PFSK-1 (cell line): ENCODE data around the gene C6orf132.

Source experiments
- FOXP2 ChIP-seq: optimal IDR thresholded peaks from 2 replicates; pipeline ENCODE3; 2011; ENCODE audit warnings: borderline replicate concordance, control low read depth, inconsistent platforms; ENCODE audit not compliant: insufficient read depth; ENCODE audit errors: extremely low read length, extremely low read depth
- POLR2AphosphoS5 ChIP-seq: IDR thresholded peaks from 2 replicates; pipeline ENCODE4 v1.6.1; 2012; ENCODE audit warnings: low read depth, mild to moderate bottlenecking, control low read depth, low read length, moderate library complexity
- REST ChIP-seq, 2 experiments: IDR thresholded peaks; 2 replicates each; pipeline versions ENCODE4 v1.6.1 to v1.8.0; 2011 to 2012; ENCODE audit warnings: low read depth in 2 of 2, low read length in 2 of 2, control low read depth in 1 of 2, inconsistent platforms in 1 of 2, mild to moderate bottlenecking in 1 of 2, moderate library complexity in 1 of 2; ENCODE audit not compliant: insufficient read depth in 1 of 2
- SIN3A ChIP-seq: IDR thresholded peaks from 2 replicates; pipeline ENCODE4 v1.6.1; 2012; ENCODE audit warnings: mild to moderate bottlenecking, low read length, moderate library complexity, borderline replicate concordance; ENCODE audit not compliant: insufficient read depth
- TAF1 ChIP-seq: IDR thresholded peaks from 2 replicates; pipeline ENCODE4 v1.6.1; 2012; ENCODE audit warnings: low read length, control low read depth, borderline replicate concordance; ENCODE audit not compliant: insufficient read depth

C6orf132 gene

DNA sequence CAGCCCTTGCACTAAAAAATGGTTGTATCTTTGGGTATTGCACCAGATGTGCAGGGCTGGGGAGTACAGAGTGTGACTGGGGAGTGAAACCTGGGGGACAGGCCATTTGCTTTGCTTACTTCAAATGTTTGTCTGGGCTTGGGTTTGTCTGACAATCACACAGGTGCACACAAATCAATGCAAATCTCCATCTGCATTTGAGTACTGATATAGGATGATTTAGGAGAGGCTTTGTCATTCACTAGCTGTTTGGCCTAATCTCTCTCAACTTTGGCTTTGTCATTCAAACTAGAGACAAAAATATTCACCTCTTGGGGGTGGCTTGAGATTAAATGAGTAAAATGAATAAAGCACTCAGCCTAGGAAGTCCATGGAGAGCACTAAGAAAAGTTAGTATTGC, 34.6 kb upstream of the C6orf132 start:
- TF ChIP-seq SIN3A (no peak), FOXP2 (no peak), REST (IDR thresholded peaks at IDR 0.05; ENCODE audit: insufficient read depth in 1 of 2, low read depth in 2 of 2, low read length in 2 of 2) (no peak), POLR2AphosphoS5 (no peak), TAF1 (no peak)

DNA sequence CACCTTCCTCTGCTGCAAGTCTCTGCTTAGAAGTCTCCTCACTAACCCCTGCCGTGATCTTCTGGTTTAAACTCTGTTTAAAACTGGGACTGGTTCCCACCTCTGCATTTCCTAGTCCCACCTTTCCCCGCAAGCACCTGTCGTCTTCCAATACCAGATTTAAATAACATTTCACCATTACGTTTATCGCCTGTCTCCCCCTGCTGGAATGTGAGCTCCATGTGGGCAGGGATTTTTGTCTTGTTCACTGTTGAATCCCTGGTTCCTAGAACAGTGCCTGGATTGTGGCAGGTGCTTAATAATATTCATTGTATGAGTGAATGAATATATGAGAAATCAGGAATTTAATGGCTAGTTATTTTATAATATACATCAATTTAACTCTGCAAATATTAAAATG, 33.4 kb upstream of the C6orf132 start:
- TF ChIP-seq POLR2AphosphoS5 (no peak), FOXP2 (no peak), REST (IDR thresholded peaks at IDR 0.05; ENCODE audit: insufficient read depth in 1 of 2, low read depth in 2 of 2, low read length in 2 of 2) (no peak), SIN3A (no peak), TAF1 (no peak)

DNA sequence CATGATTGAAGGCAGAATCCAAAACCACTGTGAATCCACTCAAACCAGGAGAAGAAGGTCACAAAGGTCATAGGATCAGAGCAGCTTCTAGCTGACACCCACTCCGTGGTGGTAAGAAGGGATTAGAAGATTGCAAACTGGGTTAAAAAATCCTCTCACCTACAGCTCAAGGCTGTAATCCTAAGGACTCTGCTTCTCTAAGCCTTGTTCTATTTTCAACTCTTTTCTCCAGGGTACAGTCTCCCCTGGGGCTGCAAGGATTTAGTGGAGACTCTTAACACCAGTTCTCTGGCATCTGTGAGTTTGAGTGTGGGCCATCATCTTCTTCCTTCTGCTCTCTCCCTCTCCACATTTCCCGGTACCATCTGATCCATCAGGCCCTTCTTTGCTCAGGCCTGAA, 30.7 kb upstream of the C6orf132 start, which contains the start of gene GUCA1A:
Gene GUCA1A, plus strand, starts transcription at position 264 of the 400 bp plus-strand sequence. CDS start 250 bp downstream, outside the sequence.
- no peak for TF ChIP-seq REST (IDR thresholded peaks at IDR 0.05; ENCODE audit: insufficient read depth in 1 of 2, low read depth in 2 of 2, low read length in 2 of 2)
- no peak for TF ChIP-seq SIN3A

- no peak for TF ChIP-seq REST (IDR thresholded peaks at IDR 0.05; ENCODE audit: insufficient read depth in 1 of 2, low read depth in 2 of 2, low read length in 2 of 2)
- no peak for TF ChIP-seq SIN3A
- no peak for TF ChIP-seq POLR2AphosphoS5
- no peak for TF ChIP-seq FOXP2
- TF ChIP-seq TAF1 = no peak
Measured at GRCh38 chr6:42171813-42172581, 29.6 kb upstream of the C6orf132 start.
